HG02610 (cell line): ENCODE measurements around the gene LRP1.

Source experiments
- ATAC-seq: cut with Tn5 transposase; IDR thresholded peaks from one replicate; pipeline ENCODE4 v1.9.1; 2021; ENCODE audit warnings: mild to moderate bottlenecking, moderate library complexity; ENCODE audit not compliant: unreplicated experiment

Gene LRP1

DNA sequence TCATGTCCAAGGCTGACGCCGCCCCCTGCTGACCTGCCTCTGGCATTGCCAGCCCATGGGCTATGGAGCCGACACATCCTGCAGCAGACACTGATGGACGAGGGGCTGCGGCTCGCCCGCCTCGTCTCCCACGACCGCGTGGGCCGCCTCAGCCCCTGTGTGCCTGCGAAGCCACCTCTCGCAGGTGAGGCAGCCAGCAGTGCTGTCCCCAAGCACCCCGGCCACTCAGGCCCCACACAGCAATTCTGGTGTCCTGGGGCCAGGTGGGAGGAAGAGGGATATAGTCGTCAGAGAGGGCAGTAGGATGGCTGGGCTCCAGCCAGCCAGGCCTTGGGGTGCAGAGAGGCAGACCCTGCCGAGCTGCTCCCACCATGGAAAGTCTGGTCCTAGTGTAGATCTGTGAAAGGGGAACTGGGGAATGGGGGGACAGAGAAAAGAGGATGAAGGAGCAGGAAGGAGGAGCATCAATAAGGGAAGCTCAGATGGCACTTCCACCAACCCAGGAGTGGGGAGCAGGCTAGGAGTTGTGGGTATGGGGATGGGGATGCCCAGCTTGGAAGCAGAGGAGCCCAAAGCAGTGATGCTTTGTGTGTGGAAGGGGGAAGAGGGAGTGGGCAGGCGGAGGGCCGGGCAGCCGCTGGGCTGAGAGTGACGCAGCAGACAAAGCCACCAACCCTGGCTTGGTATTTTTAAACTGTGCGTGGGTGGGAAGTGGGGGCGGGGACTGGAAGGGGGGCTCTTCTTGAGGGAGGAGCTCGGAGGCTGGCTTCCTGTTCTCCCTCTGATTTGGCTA lies 34.7 kb upstream of the LRP1 start:
- peak; percentile 33 for ATAC-seq

DNA sequence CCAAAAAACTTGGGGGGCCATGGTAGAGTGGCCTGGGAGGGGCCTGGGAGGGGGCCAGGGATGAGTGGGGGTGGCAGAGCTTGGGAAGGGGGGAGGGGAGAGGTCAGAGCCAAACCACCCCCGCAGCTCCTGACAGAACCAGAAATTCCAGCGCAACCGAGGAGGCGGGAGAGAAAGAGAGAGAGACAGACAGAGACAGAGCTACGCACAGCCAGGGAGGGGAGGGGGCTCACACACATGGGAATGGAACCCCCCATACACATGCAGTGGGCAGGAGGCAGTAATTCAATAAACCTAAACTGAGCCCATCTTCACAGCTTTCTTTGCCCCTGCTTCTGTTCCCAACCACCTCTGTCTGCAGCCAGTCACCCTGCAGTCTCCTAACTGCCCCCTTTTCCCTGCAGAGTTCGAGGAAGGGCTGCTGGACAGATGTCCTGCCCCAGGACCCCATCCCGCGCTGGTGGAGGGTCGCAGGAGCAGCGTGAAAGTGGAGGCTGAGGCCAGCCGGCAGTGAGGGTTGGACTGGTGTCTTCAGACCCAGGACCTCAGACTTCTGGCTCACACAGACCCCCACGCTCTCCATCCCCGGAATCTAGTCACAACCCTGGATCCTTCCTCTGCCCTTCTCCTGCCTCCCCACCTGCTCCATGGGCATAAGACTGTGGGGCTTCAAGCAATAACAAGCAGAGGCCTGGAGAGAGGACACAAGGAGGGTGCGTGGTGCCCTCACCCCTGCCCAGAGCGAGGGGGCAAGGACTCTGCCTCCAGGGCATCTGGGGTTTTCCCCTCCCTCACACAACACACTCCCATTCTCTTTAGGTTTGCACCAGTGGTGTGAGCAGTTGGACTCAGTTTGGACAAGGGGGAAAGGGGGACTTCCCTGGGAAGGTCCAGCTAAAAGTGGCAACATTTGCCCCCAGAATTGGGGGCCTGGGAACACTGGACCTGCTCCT lies 33.8 kb upstream of the LRP1 start:
- no peak for ATAC-seq

DNA sequence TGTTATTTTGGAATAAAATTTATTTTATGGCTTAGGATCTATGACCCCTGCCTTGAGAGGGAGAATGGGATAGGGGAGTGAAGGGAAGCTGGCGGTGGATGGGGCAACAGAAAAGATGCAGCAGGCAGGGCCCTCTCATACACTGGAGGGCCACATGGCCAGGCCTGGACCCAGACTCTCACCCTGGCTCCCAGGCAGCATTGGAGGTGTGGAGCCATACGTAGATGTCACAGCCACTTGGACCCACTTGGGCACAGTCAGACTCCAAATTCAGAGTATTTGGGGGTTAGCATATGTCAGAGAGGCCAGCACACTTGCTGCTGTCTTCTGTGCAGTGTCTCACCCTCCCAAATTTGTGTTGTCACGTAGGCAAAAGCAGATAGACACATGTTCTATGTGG lies 32.8 kb upstream of the LRP1 start:
- ATAC-seq: no peak

- no peak for ATAC-seq
Observed at GRCh38 chr12:57096099-57096572, 32.1 kb upstream of the LRP1 start.

- no peak for ATAC-seq
Observed at GRCh38 chr12:57096748-57097553, 31.3 kb upstream of the LRP1 start.

- ATAC-seq: no peak
Observed at GRCh38 chr12:57097554-57097835, 30.8 kb upstream of the LRP1 start.

GRCh38 chr12:57098546-57098945 lies 29.7 kb upstream of the LRP1 start:
- ATAC-seq: no peak

GRCh38 chr12:57099047-57099714 lies 29.1 kb upstream of the LRP1 start:
- no peak for ATAC-seq

DNA sequence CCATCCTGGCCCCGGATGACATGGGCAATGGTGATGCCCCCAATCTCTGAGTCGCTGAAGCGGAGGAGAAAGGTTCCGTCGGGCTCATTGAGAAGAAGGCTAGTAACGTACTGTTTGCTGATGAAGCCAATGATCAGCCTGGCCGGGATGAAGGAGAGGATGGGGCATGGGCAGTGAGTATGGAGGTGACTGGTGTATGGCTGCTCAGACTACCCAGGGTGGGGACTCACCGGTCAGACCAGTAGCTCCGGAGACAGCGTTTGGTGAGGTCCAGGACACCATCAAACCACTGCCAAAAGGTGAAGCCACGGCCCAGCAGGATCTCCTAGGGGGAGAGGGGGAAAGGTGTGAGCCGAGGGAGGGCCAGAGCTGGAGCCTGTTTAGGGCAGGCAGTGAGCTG lies 28.5 kb upstream of the LRP1 start:
- ATAC-seq: no peak

GRCh38 chr12:57101892-57102695 lies 26.2 kb upstream of the LRP1 start:
- ATAC-seq: no peak

DNA sequence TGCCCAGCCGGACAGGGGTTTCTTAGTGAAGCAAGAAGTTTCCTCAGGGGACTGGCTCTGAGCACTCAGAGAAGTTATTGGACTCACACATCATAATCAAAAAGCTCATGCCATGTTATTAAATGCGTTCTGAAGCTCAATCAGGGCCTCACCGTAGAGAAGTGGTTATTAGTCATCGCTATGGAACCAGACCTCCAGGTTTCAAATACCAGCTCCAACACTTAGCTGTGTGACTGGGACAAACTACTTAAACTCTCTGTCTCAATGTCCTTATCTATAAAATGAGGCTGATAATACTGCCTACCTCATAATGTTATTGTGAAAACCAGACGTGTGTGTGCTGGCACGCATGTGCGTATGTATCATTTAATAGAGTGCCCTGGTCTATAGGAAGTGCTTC lies 24.4 kb upstream of the LRP1 start:
- no peak for ATAC-seq

GRCh38 chr12:57104292-57104910 lies 23.9 kb upstream of the LRP1 start:
- ATAC-seq: no peak

DNA sequence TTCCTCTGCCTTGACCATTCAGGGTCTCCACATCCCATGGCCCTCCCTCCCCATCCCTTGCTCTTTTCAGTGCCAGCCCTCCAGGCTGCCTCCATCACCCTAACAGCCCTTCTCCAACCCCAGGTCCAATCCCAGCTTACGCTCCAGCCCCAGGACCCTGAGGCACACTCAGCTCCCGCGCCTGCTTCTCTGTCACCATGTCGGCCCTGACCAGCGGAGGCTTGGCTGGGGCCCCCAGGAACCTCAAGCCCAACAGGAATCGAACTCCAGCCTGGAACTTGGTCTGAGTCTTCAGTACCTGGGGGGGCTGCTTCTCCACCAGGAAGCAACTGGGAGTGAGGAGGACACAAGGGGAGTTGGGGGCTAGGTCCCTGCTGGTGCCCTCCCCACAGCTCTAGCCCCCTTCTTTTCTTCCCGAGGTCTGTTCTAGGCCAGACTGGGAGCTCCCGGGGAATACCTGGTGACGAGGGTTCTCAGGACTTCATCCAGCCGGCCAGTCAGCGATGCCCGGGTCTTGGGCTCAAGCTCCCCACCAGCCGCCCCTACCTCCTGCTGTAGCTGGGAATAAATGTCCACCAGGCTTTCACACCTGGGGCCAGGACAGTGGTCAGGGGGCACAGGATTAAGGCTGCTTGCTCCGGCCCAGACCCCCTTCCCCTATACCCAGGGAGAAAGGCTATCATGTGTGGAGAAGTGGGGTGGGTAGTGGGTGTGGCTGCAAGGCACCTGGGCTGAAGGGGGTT lies 23.1 kb upstream of the LRP1 start:
- ATAC-seq: no peak

GRCh38 chr12:57106021-57106708 lies 22.1 kb upstream of the LRP1 start:
- no peak for ATAC-seq

DNA sequence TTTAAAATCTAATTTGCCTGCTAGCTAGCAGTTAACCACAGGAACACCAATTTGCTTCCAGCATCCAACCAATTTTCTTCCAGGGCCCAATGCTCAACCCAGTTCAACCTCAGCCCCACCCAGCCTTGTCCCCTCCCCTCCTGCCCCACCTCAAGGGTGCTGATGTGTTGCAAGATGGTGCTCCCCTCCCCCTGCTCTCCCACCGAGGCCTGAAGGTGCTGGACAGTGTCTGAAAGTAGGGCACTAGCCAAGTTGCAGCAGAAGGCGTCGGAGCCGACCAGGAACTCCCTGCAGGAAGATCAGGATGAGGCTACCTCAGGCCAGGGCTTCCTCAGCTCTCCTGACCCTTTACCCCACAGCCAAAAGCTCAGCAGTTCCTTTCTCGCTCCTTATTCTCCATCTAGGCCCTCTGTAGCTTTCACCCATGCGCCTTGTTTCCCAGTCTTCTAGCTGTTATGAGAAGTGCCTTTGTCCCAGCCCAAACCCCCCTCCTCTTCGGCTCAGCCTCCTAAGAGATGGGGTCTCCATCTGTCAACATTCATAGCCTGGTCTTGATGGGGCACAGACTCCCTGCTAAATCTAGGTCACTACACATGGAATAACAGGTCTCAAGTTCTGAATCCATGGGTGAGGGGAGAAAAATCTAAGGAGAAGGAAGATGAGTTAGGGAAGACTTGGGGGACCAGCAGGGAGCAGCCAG lies 20.7 kb upstream of the LRP1 start:
- ATAC-seq: no peak

GRCh38 chr12:57109207-57110103 lies 18.8 kb upstream of the LRP1 start:
- ATAC-seq: no peak
